HUES64 (cell line): ENCODE results near the gene CSNK1D.

Source experiments
- H3K27ac ChIP-seq: 2 replicates; pipeline ENCODE4 v1.7.0; 2013; ENCODE audit warnings: low read depth, low read length, inconsistent platforms
- H3K27me3 ChIP-seq: 2 replicates; pipeline ENCODE4 v1.6.1; 2013; ENCODE audit warnings: mild to moderate bottlenecking, low read length; ENCODE audit not compliant: insufficient read depth
- H3K36me3 ChIP-seq: 2 replicates; pipeline ENCODE4 v1.6.1; 2013; ENCODE audit warnings: mild to moderate bottlenecking, low read length; ENCODE audit not compliant: insufficient read depth
- H3K4me1 ChIP-seq: 2 replicates; pipeline ENCODE4 v1.6.1; 2013; ENCODE audit warnings: mild to moderate bottlenecking, low read length, moderate library complexity; ENCODE audit not compliant: insufficient read depth
- H3K4me3 ChIP-seq: 2 replicates; pipeline ENCODE4 v1.5.1; 2013; ENCODE audit warnings: mild to moderate bottlenecking, low read length, moderate library complexity
- H3K9ac ChIP-seq: 2 replicates; pipeline ENCODE4 v1.6.1; 2013; ENCODE audit warnings: mild to moderate bottlenecking, low read depth, low read length
- H3K9me3 ChIP-seq: 2 replicates; pipeline ENCODE4 v1.6.1; 2013; ENCODE audit warnings: low read depth, low read length; ENCODE audit not compliant: insufficient read depth
- WGBS: fragments of 150-250, 120-280 bp; methylation state at CpG from one replicate; pipeline ENCODE4 v1.1.7; 2013; ENCODE audit warnings: missing lambda C conversion rate; 5-methylcytosine and 5-hydroxymethylcytosine counted together

Gene CSNK1D

GRCh38 chr17:82238472-82239201 lies 34.9 kb downstream of the CSNK1D start:
- Histone ChIP-seq H3K36me3 (peaks cover 24% of the 10 kb centered on the region), H3K9me3 (no peaks in the 10 kb centered on the region), H3K9ac (no peak overlapping the region), H3K4me1 (0 out of 2 replicates have a peak, but pooled peaks cover 3% of the 10 kb centered on the region), H3K4me3 (no peak overlapping the region), H3K27me3 (no peaks in the 10 kb centered on the region), H3K27ac (no peak overlapping the region)
- WGBS: 85% methylated on average over 33 of the region's 33 CpGs

- Histone ChIP-seq H3K4me1 (0 out of 2 replicates have a peak, but pooled peaks cover 3% of the 10 kb centered on the region), H3K27me3 (no peaks in the 10 kb centered on the region), H3K36me3 (peaks cover 16% of the 10 kb centered on the region), H3K9me3 (no peaks in the 10 kb centered on the region), H3K27ac (no peak overlapping the region), H3K4me3 (no peak overlapping the region), H3K9ac (no peak overlapping the region)
- 93% methylated on average over 34 of the region's 34 CpGs for WGBS
These were observed 35.6 kb downstream of the CSNK1D start for GRCh38 chr17:82237746-82238471.

GRCh38 chr17:82237083-82237745 lies 36.3 kb downstream of the CSNK1D start:
- Histone ChIP-seq H3K9me3 (no peaks in the 10 kb centered on the region), H3K27ac (no peak overlapping the region), H3K9ac (no peak overlapping the region), H3K4me3 (no peak overlapping the region), H3K27me3 (peaks cover 4% of the 10 kb centered on the region), H3K36me3 (peaks cover 9% of the 10 kb centered on the region; the same call in 1 of the 2 replicates), H3K4me1 (0 out of 2 replicates have a peak, but pooled peaks cover 6% of the 10 kb centered on the region)
- WGBS: 95% methylated on average over 59 of the region's 59 CpGs

- Histone ChIP-seq H3K36me3 (peaks cover 7% of the 10 kb centered on the region; the same call in 1 of the 2 replicates), H3K4me3 (no peak overlapping the region), H3K27me3 (peaks cover 12% of the 10 kb centered on the region), H3K27ac (no peak overlapping the region), H3K9me3 (no peaks in the 10 kb centered on the region), H3K9ac (no peak overlapping the region), H3K4me1 (peaks cover 7% of the 10 kb centered on the region; the same call in 1 of the 2 replicates)
- 59% methylated on average over 44 of the region's 44 CpGs for WGBS
These were observed 37.1 kb downstream of the CSNK1D start for GRCh38 chr17:82236142-82236971.

- Histone ChIP-seq H3K9ac (no peak overlapping the region), H3K4me3 (no peak overlapping the region), H3K9me3 (no peaks in the 10 kb centered on the region), H3K27ac (no peak overlapping the region), H3K4me1 (peaks cover 7% of the 10 kb centered on the region; the same call in 1 of the 2 replicates), H3K27me3 (peaks cover 18% of the 10 kb centered on the region), H3K36me3 (peaks cover 7% of the 10 kb centered on the region; the same call in 1 of the 2 replicates)
- 87% methylated on average over 15 of the region's 15 CpGs for WGBS
These were observed 37.7 kb downstream of the CSNK1D start for GRCh38 chr17:82235775-82236141.

- Histone ChIP-seq H3K27ac (no peak overlapping the region), H3K36me3 (peaks cover 7% of the 10 kb centered on the region; the same call in 1 of the 2 replicates)
- WGBS: 90% methylated on average over 19 of the region's 19 CpGs
These were observed 38.3 kb downstream of the CSNK1D start for GRCh38 chr17:82235056-82235774.

GRCh38 chr17:82234211-82235055 lies 39.1 kb downstream of the CSNK1D start:
- Histone ChIP-seq H3K4me1 (peaks cover 7% of the 10 kb centered on the region), H3K9ac (no peak overlapping the region), H3K27me3 (peaks cover 31% of the 10 kb centered on the region), H3K4me3 (no peak overlapping the region), H3K27ac (no peak overlapping the region), H3K36me3 (peaks cover 4% of the 10 kb centered on the region; the same call in 1 of the 2 replicates), H3K9me3 (no peaks in the 10 kb centered on the region)
- WGBS: 83% methylated on average over 26 of the region's 26 CpGs

More at GRCh38 chr17:82235056-82235774, 38.3 kb downstream of the CSNK1D start:
- no peak overlapping the region for H3K4me3 ChIP-seq
- H3K9ac ChIP-seq: no peak overlapping the region
- peaks cover 7% of the 10 kb centered on the region for H3K4me1 ChIP-seq
- H3K27me3 ChIP-seq: peaks cover 24% of the 10 kb centered on the region
- H3K9me3 ChIP-seq: no peaks in the 10 kb centered on the region

GRCh38 chr17:82232876-82233785 lies 40.4 kb downstream of the CSNK1D start:
- Histone ChIP-seq H3K36me3 (no peaks in the 10 kb centered on the region; the same call in 1 of the 2 replicates), H3K9me3 (no peaks in the 10 kb centered on the region), H3K4me3 (no peak overlapping the region), H3K27ac (no peak overlapping the region), H3K9ac (no peak overlapping the region), H3K4me1 (peaks cover 7% of the 10 kb centered on the region), H3K27me3 (peaks cover 44% of the 10 kb centered on the region)
- WGBS: 88% methylated on average over 21 of the region's 21 CpGs

GRCh38 chr17:82232322-82232820 lies 41.1 kb downstream of the CSNK1D start:
- no peaks in the 10 kb centered on the region; the same call in 1 of the 2 replicates for H3K36me3 ChIP-seq
- H3K27ac ChIP-seq: no peak overlapping the region
- peaks cover 52% of the 10 kb centered on the region for H3K27me3 ChIP-seq
- no peaks in the 10 kb centered on the region for H3K9me3 ChIP-seq
- WGBS: 68% methylated on average over 21 of the region's 21 CpGs
- peak overlapping the region; percentile 58 for H3K4me3 ChIP-seq
- peaks cover 7% of the 10 kb centered on the region for H3K4me1 ChIP-seq
- H3K9ac ChIP-seq: peak overlapping the region; percentile 21; the same call in 1 of the 2 replicates
